HCT116 (cell line): ENCODE measurements around the gene CORO2A. TPM values are rescaled to one million over a fixed set of nuclear protein-coding genes. Genes with fewer than 3 reads are reported as not detected.

Experiments used
- ATAC-seq: fragments of 200-7000 bp; cut with Tn5 transposase; 2 replicates; pipeline ENCODE4 v1.9.1; 2020; ENCODE audit warnings: mild to moderate bottlenecking, moderate library complexity
- BruUV-seq: library from RNA; stranded (reverse); fragments of 400-500 nt; replicated peaks from 2 replicates; lab custom pipeline; 2021; lab: Mats Ljungman, UMichigan
- CTCF ChIA-PET: fragments of 300-600 bp; sonication (Branson Sonifier 250); formaldehyde crosslinking; loops from one replicate; lab custom pipeline; 2021; ENCODE audit warnings: antibody characterized with exemption; lab: Charles Lee
- POLR2A ChIA-PET: fragments of 300-600, 350-600 bp; sonication (Branson Sonifier 250); formaldehyde crosslinking; loops from one replicate; lab custom pipeline; 2021; ENCODE audit warnings: antibody characterized with exemption; lab: Charles Lee
- RAD21 ChIA-PET, 2 experiments: fragments of 300-600 bp; sonication (Branson Sonifier 250); formaldehyde crosslinking; loops; one replicate each; lab custom pipeline; 2023; ENCODE audit warnings: low total read pairs in 2 of 2; ENCODE audit not compliant: uncharacterized antibody in 2 of 2, unreplicated experiment in 2 of 2, low non-redundant PET in 1 of 2; lab: Charles Lee
- DNase-seq: peaks from one replicate; pipeline ENCODE4 v3.0.0-alpha.2; 2010; ENCODE audit warnings: low read depth, low spot score
- H2AFZ ChIP-seq: fragments of 200-600 bp; shearing (Covaris generic), sonication (generic); 2 replicates; pipeline ENCODE4 v1.6.1; 2017; ENCODE audit warnings: low read depth, mixed run types, mixed read lengths, antibody characterized with exemption, low read length; ENCODE audit not compliant: poor library complexity, severe bottlenecking
- H3K27ac ChIP-seq: 2 replicates; pipeline ENCODE4 v1.5.1; 2012; ENCODE audit warnings: low read depth, low read length
- H3K27me3 ChIP-seq: fragments of 200-600 bp; sonication (generic); 2 replicates; pipeline ENCODE4 v1.6.1; 2016; ENCODE audit warnings: mixed run types, low read length, mixed read lengths; ENCODE audit not compliant: insufficient read depth
- H3K36me3 ChIP-seq, 2 experiments: fragments of 200-500 bp in 1 of 2; fragments of 200-600 bp in 1 of 2; sonication (Bioruptor generic) in 1 of 2; sonication (generic) in 1 of 2; 2 replicates each; pipeline versions ENCODE4 v1.5.1 to v1.6.1; 2014 to 2016; ENCODE audit warnings: low read length in 2 of 2, inconsistent platforms in 1 of 2, mixed read lengths in 1 of 2, mixed run types in 1 of 2; ENCODE audit not compliant: insufficient read depth in 2 of 2, control insufficient read depth in 1 of 2
- H3K4me1 ChIP-seq, 2 experiments: fragments of 200-600 bp in 1 of 2; sonication (generic) in 1 of 2; 2 replicates each; pipeline versions ENCODE4 v1.5.1 to v1.6.1; 2012 to 2017; ENCODE audit warnings: low read length in 2 of 2, inconsistent platforms in 1 of 2, mild to moderate bottlenecking in 1 of 2, mixed read lengths in 1 of 2, mixed run types in 1 of 2, moderate library complexity in 1 of 2; ENCODE audit not compliant: insufficient read depth in 2 of 2, control insufficient read depth in 1 of 2
- H3K4me2 ChIP-seq: fragments of 200-600 bp; sonication (generic); 2 replicates; pipeline ENCODE4 v1.6.1; 2017; ENCODE audit warnings: mixed run types, low read length, mixed read lengths
- H3K4me3 ChIP-seq, 2 experiments: fragments of 200-600 bp in 1 of 2; sonication (generic) in 1 of 2; replicated peaks in 1 of 2; 2 replicates each; pipeline ENCODE4 v1.5.1; 2011 to 2016; ENCODE audit warnings: low read length in 2 of 2, control low read depth in 1 of 2, low read depth in 1 of 2, mild to moderate bottlenecking in 1 of 2, mixed read lengths in 1 of 2, mixed run types in 1 of 2
- H3K79me2 ChIP-seq: fragments of 200-600 bp; sonication (generic); 2 replicates; pipeline ENCODE4 v1.6.1; 2017; ENCODE audit warnings: mild to moderate bottlenecking, mixed run types, low read length, moderate library complexity, mixed read lengths; ENCODE audit not compliant: insufficient read depth
- H3K9ac ChIP-seq: fragments of 200-600 bp; sonication (generic); 2 replicates; pipeline ENCODE4 v1.6.1; 2016; ENCODE audit warnings: low read length, mixed read lengths
- H3K9me2 ChIP-seq: fragments of 200-600 bp; sonication (generic), shearing (Covaris generic); 2 replicates; pipeline ENCODE4 v1.6.1; 2017; ENCODE audit warnings: mixed run types, mild to moderate bottlenecking, moderate library complexity; ENCODE audit not compliant: insufficient read depth
- H3K9me3 ChIP-seq, 2 experiments: fragments of 200-500 bp in 1 of 2; fragments of 200-600 bp in 1 of 2; sonication (Bioruptor generic) in 1 of 2; sonication (generic) in 1 of 2; 2 replicates each; pipeline ENCODE4 v1.6.1; 2014 to 2017; ENCODE audit warnings: low read length in 2 of 2, mixed read lengths in 2 of 2, inconsistent platforms in 1 of 2, low read depth in 1 of 2, mild to moderate bottlenecking in 1 of 2, mixed run types in 1 of 2, moderate library complexity in 1 of 2; ENCODE audit not compliant: control insufficient read depth in 1 of 2, insufficient read depth in 1 of 2
- H4K20me1 ChIP-seq: fragments of 200-600 bp; sonication (generic), shearing (Covaris generic); 2 replicates; pipeline ENCODE4 v1.6.1; 2017; ENCODE audit warnings: mixed run types, mild to moderate bottlenecking, moderate library complexity; ENCODE audit not compliant: insufficient read depth
- CBX3 ChIP-seq: IDR thresholded peaks from 2 replicates; pipeline ENCODE4 v1.6.1; 2012; ENCODE audit warnings: low read depth
- CTCF ChIP-seq, 3 experiments: fragments of 200-600 bp in 1 of 3; sonication (generic) in 1 of 3; IDR thresholded peaks in 2 of 3; conservative IDR thresholded peaks in 1 of 3; 2 replicates each; pipeline ENCODE4 v1.5.1; 2012 to 2017; ENCODE audit warnings: low read depth in 2 of 3, low read length in 2 of 3, antibody characterized with exemption in 1 of 3, borderline replicate concordance in 1 of 3, control low read depth in 1 of 3, mild to moderate bottlenecking in 1 of 3, mixed read lengths in 1 of 3, mixed run types in 1 of 3, moderate library complexity in 1 of 3; ENCODE audit not compliant: insufficient read depth in 1 of 3
- EGR1 ChIP-seq: IDR thresholded peaks from 2 replicates; pipeline ENCODE4 v1.6.1; 2012; ENCODE audit warnings: low read depth
- EZH2 ChIP-seq: fragments of 200-600 bp; sonication (generic); IDR thresholded peaks from 2 replicates; pipeline ENCODE4 v1.6.1; 2017; ENCODE audit warnings: antibody characterized with exemption, mixed run types
- FOSL1 ChIP-seq: IDR thresholded peaks from 2 replicates; pipeline ENCODE4 v1.6.1; 2012; ENCODE audit warnings: low read depth
- JUND ChIP-seq: IDR thresholded peaks from 2 replicates; pipeline ENCODE4 v1.6.1; 2012
- POLR2A ChIP-seq: IDR thresholded peaks from 2 replicates; pipeline ENCODE4 v1.7.0; 2011; ENCODE audit warnings: borderline replicate concordance; ENCODE audit not compliant: insufficient read depth, insufficient read length; ENCODE audit errors: extremely low read depth
- RAD21 ChIP-seq: IDR thresholded peaks from 2 replicates; pipeline ENCODE4 v1.6.1; 2012; ENCODE audit warnings: low read depth, mild to moderate bottlenecking
- SIN3A ChIP-seq: IDR thresholded peaks from 2 replicates; pipeline ENCODE4 v1.6.1; 2012; ENCODE audit warnings: low read depth
- SP1 ChIP-seq: IDR thresholded peaks from 2 replicates; pipeline ENCODE4 v1.6.1; 2012; ENCODE audit warnings: low read depth
- SRF ChIP-seq: IDR thresholded peaks from 2 replicates; pipeline ENCODE4 v1.6.1; 2012; ENCODE audit warnings: low read depth
- YY1 ChIP-seq: IDR thresholded peaks from 2 replicates; pipeline ENCODE4 v1.6.1; 2011; ENCODE audit warnings: low read length, low read depth, moderate library complexity, mild to moderate bottlenecking; ENCODE audit not compliant: insufficient replicate concordance; ENCODE audit errors: extremely low read depth
- ZBTB33 ChIP-seq: IDR thresholded peaks from 2 replicates; pipeline ENCODE4 v1.6.1; 2011; ENCODE audit warnings: mild to moderate bottlenecking, low read length, moderate library complexity; ENCODE audit not compliant: insufficient replicate concordance; ENCODE audit errors: extremely low read depth
- intact Hi-C: fragments of 100-400 bp; cut with micrococcal nuclease; formaldehyde crosslinking; loops from 2 replicates; pipeline ENCODE4 v1.10.0; 2022
- total RNA-seq: library from RNA; stranded (reverse); gene quantifications from one replicate; pipeline ENCODE4 v1.2.1, GENCODE V29; 2021; ENCODE audit not compliant: unreplicated experiment
- TF ChIP-seq, protein P1 (sequence below): IDR thresholded peaks from 2 replicates; pipeline ENCODE4 v1.6.1; 2012

CORO2A gene
- total RNA-seq, 1 experiment from 2014 or later, result 5.7 TPM

DNA sequence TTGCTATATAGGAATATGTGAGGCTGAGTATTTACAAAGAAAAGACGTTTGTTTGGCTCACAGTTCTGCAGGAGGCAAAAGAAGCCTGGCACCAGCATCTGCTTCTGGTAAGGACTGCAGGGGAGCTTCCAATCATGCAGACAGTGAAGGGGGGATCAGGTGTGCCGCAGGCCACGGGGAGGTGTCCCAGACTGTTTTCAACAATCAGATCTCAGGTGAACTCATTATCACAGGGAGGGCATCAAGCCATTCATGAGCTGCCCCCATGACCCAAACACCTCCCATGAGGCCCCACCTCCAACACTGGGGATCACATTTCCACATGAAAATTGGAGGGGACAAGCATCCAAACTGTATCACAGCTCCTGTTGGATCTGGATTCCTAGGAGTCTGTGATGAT lies 43.0 kb downstream of the CORO2A start:
- no peak for TF ChIP-seq SRF
- no peak for TF ChIP-seq CTCF (IDR thresholded peaks at IDR 0.05 in 2 of 3, conservative IDR thresholded peaks at IDR 0.05 in 1 of 3; ENCODE audit: borderline replicate concordance in 1 of 3, insufficient read depth in 1 of 3, low read depth in 2 of 3, low read length in 2 of 3)
- no peak for TF ChIP-seq SP1
- TF ChIP-seq SIN3A, result no peak
- TF ChIP-seq CBX3, result no peak
- RAD21 ChIA-PET, result no interaction called here
- H3K4me2 ChIP-seq, result no peak overlapping the region
- H3K27me3 ChIP-seq, result no peaks in the 10 kb centered on the region
- DNase-seq (no peak), ATAC-seq (no peak)
- H3K27ac ChIP-seq, result no peak overlapping the region
- intact Hi-C loops, result loop anchor here (10.0 kb wide), 1 partner anchor 65 kb away; no protein-coding TSS in a partner anchor
- H3K4me1 ChIP-seq, result peaks cover 6 to 11% of the 10 kb centered on the region in 2 experiments; a peak in 3 of 4 replicates
- H3K9ac ChIP-seq, result no peak overlapping the region
- H4K20me1 ChIP-seq, result no peaks in the 10 kb centered on the region
- POLR2A ChIA-PET, result no interaction called here
- H3K79me2 ChIP-seq, result no peaks in the 10 kb centered on the region
- CTCF ChIA-PET, result no interaction called here
- no peaks in the 10 kb centered on the region for H3K9me2 ChIP-seq
- no peak overlapping the region for H3K4me3 ChIP-seq
- no peaks in the 10 kb centered on the region for H3K36me3 ChIP-seq
- no TSS peak for BruUV-seq
- H2AFZ ChIP-seq, result no peak overlapping the region
- no peaks in the 10 kb centered on the region for H3K9me3 ChIP-seq

- ATAC-seq (no peak), DNase-seq (no peak)
- no peak overlapping the region for H3K4me3 ChIP-seq
- peaks cover 6 to 11% of the 10 kb centered on the region in 2 experiments; a peak in 3 of 4 replicates for H3K4me1 ChIP-seq
- ChIA-PET CTCF (no interaction called here), POLR2A (no interaction called here), RAD21 (no interaction called here)
- H3K9me3 ChIP-seq, result no peaks in the 10 kb centered on the region
- H3K4me2 ChIP-seq, result no peak overlapping the region
- H3K27ac ChIP-seq, result no peak overlapping the region
- no peaks in the 10 kb centered on the region for H3K9me2 ChIP-seq
- H3K79me2 ChIP-seq, result no peaks in the 10 kb centered on the region
- H2AFZ ChIP-seq, result no peak overlapping the region
- H3K36me3 ChIP-seq, result no peaks in the 10 kb centered on the region
- H4K20me1 ChIP-seq, result no peaks in the 10 kb centered on the region
- BruUV-seq, result no TSS peak
- no peak overlapping the region for H3K9ac ChIP-seq
- H3K27me3 ChIP-seq, result no peaks in the 10 kb centered on the region
- intact Hi-C loops, result loop anchor here (10.0 kb wide), 1 partner anchor 64 kb away; no protein-coding TSS in a partner anchor
- TF ChIP-seq YY1 (no peak), SIN3A (no peak), SP1 (no peak), SRF (no peak), EGR1 (no peak), EZH2 (no peak), FOSL1 (no peak), CBX3 (no peak), JUND (no peak), POLR2A (no peak), ZBTB33 (no peak), CTCF (IDR thresholded peaks at IDR 0.05 in 2 of 3, conservative IDR thresholded peaks at IDR 0.05 in 1 of 3; ENCODE audit: borderline replicate concordance in 1 of 3, insufficient read depth in 1 of 3, low read depth in 2 of 3, low read length in 2 of 3) (no peak), RAD21 (no peak)
- TF ChIP-seq, protein P1, sequence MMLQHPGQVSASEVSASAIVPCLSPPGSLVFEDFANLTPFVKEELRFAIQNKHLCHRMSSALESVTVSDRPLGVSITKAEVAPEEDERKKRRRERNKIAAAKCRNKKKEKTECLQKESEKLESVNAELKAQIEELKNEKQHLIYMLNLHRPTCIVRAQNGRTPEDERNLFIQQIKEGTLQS, result no peak
Observed at GRCh38 chr9:98148486-98148885, 44.0 kb downstream of the CORO2A start.
